HT1080 (cell line): Measurements from ENCODE around the gene PDRG1. TPM values are rescaled to one million over a fixed set of nuclear protein-coding genes. Genes with fewer than 3 reads are reported as not detected.
"Not testable (repeated sequence)": the region's sequence is repeated elsewhere in the genome, so short reads cannot be mapped to it uniquely, and the experiment has no call there.

ENCODE experiments used
- DNase-seq: peaks from one replicate; pipeline ENCODE4 v3.0.0-alpha.2; 2015; ENCODE audit warnings: low read depth
- total RNA-seq: library from RNA; depleted of rRNA; stranded (reverse); fragments of >200 nt; shearing (Covaris generic); gene quantifications from 2 replicates; pipeline ENCODE4 v1.2.3, GENCODE V29; 2014

Gene PDRG1
- total RNA-seq, 1 experiment from 2014 or later, result 10.6 TPM

DNA sequence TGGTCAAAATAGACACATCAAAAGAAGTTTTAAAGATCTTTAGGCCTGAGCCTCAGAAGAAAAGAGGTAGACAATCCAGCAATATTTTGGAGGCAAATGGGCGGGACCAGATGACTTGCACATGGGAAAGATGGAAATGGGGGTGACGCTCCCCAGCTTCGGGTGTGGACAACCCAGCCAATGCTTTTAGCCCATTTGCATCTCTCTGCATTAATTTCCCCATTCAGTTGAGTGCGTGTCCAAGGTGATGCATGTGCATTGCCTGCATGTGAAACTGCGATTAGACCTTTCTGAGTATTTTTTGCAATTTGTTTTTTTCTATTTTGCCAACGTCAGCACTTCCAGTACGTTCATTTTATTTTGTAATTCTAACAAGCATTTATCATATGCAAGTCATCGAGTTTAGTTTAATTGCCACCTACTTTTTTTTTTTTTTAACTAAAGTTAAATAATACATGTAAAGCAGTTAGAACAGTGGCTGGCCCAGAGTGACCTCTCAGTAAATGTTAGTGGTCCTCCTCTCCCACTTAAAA lies 24.2 kb downstream of the PDRG1 start:
- DNase-seq, result no peak

DNA sequence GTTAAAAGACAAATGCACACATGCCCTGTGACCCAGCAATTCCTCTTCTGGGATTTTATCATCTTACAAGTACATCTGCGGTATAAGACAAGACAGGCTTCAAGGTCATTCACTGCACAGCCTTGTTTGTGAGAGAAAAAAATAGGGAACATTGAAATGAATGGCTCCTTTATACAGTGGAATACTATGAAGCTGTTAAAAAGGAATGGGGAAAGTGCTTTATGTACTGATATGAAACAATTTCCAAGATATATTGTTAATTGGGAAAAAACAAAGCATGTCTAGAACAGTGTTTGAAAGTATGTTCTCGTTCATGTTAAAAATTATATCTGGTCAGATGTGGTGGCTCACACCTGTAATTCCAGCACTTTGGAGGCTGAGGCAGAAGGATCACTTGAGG lies 25.4 kb downstream of the PDRG1 start:
- no peak for DNase-seq

DNA sequence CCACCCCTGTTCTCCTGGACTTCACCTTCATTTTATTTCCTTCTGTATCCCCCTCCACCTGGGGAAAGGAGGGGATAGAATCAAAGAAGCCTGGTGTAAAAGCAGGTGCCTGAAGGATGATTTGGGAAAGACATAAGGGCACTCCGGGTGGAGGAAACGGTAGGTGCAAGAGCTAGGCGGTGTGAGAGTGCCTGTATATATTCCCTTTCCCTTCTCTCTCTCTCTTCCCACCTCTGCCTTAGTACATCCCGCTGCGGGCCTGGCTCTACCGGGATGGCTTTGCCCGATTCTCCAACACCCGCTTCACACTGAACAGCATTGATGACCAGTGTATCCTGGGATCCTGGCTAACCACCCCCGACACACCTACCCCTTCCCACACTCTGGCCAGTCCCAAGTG lies 26.2 kb downstream of the PDRG1 start:
- no peak for DNase-seq

DNA sequence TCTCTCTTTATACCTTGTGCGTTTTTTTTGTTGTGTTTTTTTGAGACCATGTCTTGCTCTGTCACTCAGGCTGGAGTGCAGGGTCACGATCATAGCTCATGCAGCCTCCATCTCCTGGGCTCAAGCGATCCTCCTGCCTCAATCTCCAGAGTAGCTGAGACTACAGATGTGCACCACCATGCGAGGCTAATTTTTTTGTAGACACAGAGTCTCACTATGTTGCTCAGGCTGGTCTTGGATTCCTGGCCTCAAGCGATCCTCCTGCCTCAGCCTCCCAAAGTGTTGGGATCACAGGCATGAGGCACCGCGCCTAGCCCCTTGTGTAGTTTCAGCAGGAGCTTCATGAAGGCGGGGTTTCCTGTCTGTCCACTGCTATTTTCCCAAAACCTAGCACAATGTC lies 27.3 kb downstream of the PDRG1 start:
- DNase-seq, result no peak

DNA sequence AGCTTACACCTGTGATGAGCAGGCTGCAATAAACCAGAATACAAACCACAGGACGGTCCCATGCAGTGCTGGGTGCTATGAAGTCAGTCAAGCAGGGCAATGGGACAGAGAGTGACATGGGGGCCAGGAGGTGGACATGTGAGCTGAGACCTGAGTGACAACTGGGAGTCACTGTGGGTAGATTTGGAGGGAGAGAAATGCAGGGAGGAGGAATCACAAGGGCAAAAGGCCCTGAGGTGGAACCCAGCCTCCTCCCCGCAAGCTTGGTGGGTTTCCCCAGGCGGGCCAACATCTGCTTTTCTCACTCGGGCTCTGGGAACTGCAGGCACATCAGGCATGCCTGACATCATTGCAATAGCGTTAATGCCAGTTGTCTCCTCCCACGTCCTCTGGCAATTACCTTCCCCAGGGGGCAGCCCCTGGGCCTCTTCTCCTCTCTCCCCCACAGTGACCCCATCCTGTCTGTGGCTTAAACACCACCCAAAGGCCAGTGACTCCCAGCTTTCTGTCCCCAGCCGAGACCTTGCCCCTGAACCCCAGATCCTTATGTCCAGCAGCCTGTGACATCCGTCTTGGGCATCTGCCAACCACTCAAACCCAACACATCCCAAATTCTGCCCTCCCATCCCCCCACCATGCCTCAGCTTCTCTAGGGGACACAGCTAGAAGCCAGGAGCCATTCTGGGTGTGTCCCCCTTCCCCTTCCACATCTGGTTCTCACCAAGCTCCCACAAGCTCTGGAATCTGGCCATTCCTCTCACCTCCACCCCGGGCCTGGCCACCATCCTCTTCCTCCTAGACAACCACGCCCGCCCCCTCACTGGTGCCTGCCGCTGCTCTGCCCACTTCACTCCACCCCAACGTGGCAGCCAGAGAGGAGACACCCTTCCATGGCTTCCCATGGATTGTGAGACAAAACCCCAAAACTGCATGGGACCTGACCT lies 28.2 kb downstream of the PDRG1 start:
- no peak for DNase-seq

DNA sequence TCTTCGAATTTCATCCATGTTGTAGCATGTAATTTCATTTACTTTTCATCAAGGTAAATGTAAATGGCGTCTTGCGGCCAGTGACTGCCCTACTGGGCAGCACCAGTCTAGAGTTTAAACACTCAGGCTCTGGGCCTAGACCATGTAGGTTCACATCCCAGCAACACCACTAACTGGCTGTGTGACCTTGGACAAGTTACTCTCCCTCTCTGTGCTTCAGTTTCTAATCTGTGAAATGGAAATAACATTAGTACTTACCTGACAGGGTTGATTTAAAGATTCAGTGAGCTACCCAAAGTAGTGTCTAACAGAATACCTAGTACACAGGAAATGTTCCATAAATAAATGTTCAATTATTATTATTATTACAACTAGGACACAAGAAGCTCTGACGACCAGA lies 29.3 kb downstream of the PDRG1 start:
- DNase-seq, result no peak

DNA sequence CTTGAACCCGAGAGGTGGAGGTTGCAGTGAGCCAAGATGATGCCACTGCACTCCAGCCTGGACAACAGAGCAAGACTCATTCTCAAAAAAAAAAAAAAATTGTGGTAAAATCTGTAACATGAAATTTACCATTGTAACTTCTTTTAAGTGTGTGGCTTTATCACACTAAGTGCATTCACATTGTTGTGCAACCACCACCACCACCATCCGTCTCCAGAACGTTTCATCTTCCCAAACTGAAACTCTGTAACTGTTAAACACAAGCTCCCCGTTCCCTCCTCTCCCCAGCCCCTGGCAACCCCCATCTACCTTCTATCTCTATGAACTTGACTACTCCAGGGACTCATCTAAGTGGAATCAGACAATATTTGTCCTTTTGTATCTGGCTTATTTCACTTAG lies 29.7 kb downstream of the PDRG1 start:
- DNase-seq, result no peak

DNA sequence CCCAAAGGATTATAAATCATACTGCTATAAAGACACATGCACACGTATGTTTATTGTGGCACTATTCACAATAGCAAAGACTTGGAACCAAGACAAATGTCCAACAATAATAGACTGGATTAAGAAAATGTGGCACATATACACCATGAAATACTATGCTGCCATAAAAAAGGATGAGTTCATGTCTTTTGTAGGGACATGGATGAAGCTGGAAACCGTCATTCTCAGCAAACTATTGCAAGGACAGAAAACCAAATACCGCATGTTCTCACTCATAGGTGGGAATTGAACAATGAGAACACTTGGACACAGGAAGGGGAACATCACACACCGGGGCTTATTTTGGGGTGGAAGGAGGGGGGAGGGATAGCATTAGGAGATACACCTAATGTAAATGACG lies 30.4 kb downstream of the PDRG1 start:
- DNase-seq, result not testable (repeated sequence)

DNA sequence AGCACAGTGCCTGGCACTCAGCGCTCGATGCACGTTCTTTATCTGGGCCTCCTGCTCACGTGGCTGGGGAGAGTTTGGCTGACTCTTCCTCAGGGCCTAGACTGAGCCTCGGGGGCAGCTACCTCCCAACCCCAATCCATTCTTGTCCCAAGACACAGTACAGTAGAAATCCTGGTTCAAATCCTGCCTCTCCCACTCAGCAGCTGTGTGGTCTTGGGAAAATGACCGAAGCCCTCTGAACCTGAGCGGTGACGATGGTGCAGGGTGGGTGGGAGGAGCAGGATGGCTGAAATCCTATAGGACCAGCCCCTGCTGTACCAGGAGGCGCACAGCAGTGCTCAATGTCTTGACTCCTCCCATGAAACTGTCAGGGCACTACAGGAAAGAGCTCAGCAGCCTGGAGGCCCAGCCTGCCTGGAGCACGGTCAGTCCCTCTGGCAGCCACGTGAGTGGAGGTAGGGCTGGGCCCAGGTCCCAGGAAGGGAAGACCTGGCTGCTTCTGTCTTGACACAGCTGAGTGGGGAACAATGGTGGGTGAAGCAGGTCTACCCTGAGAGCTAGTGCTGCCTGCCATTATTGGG lies 31.5 kb downstream of the PDRG1 start:
- DNase-seq, result no peak

DNA sequence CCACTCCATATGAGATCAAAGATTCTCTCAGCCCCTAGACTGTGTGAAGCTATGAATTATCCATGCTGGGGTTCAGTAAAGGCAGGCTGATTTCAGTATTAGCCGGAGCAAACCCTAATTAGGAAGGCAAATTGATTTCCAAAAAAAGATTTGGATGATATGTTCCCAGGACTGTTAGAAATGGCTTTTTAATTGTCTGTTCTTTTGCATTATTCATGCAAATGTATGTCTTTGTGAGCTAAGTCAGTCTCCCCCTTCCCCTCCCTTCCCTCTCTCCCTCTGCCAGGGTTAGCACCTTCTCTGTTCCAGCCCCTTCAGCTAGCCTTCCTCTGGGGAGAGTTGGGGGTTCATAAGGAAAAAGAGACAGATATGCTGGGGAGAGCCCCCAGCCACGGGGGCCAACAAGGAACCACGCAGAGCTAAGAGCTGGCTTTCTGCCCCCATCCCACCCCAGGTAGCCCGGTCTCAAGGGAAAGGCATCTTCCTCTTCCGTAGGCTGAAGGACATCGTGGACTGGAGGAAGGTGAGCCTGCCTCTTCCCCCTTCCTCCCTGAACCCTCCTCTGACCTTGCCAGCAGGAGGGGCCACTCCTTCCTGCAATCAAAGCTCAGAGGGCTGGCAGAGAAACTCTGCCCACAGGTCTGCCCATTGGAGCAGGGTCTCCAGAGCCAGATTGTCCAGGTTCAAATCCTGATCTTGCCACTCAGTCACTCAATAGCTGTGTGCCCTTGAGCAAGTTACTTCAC lies 32.3 kb downstream of the PDRG1 start:
- DNase-seq, result no peak

DNA sequence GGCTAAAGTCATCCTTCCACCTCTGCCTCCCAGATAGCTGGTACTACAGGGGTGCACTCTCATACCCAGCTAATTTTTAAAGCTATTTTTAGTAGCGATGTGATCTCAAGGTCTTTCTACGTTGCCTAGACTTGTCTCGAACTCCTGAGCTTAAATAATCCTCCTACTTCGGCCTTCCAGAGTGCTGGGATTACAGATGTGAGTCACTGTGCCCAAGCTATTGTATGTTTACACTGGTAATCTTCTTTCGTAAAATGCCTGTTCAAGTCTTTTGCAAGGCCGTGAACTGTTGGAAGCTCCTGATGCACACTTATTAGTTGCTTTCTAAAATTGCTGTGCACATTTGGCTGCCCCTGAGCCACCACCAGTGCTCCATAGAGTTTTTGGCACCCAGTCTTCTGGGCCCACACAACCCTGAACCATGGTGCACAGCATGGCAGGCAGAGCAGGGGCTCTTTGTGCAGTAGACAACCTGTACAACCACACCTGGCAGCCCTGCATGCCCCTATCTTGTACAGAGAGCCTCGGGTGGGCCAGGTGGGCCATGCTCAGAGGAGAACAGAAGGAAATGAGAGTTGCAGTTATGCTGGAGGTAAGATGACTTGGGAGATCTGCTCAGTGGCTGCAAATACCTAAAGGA lies 33.3 kb downstream of the PDRG1 start:
- no peak for DNase-seq

DNA sequence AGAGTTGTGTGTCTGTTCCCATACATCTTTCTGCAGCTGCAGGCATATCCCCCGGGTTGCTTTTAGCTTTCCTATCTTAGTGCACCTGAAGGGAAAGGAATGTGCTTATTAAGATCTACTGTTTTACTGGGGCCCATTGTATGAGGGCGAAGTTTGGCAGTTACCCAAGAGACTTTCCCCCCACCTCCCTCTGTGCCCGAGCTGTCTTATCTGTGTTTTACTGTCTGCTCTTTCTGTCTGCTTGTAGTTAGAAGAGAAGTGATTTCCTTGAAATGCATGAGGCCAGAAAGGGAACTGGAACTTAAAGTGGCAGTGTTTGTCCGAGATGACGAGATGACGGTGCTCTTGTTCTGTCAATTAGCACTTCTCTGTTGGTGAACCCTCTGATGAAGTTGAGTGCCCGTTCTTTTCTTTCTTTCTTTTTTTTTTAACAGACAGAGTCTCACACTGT lies 33.9 kb downstream of the PDRG1 start:
- DNase-seq, result not testable (repeated sequence)

DNA sequence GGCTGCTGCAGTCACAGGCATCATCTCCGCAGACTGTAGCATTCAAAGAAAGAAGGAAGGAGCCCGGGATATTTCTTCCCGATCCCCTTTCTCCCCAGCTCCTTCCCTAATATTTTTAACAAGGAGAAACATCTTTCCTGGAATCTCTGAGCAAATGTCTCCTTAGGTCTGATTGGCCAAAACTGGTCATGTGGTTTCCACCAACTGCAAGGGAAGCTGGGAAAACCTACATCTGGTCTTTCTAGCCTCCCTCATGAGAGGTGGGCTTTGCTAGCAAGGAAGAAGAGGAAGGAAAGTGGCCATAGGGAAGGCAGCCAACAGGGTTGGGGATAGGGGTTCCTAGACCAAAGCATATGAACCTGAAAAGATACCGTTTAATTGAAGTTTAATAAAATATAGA lies 35.1 kb downstream of the PDRG1 start:
- no peak for DNase-seq

DNA sequence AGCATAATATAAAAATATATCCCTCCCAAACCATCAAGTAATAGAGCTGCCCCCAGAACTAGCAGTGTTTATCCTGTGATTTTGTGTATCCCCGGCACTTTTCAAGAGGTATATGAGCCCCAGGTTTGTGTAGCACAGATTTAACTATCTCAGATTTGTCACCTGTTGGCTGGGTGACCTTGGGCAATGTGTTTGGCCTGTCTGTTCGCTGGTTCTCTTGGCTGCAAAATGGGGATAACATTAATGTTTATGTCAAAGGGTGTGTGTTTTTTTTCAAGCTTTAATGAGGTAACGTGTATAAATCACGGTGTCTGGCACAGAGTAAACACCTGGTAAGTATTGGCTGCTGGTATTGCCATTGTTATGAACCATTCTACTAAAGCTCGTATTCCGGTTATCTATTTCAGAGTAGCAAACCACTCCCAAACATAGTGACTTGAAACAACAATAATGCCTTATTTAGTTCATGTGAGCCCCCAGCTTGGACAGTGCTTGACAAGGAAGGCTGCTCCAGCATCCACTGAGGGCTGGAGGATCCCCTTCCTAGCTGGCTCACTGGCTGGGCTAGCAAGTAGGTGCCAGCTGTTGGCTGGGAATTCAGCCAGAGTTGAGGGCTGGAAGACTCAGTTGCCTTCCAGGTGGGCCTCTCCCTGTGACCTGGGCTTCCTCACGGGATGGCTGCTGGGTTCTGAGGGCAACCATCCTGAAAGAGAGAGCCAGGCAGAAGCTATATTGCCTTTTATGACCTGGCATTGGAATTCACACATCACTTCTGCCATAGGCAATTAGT lies 36.2 kb downstream of the PDRG1 start:
- no peak for DNase-seq

DNA sequence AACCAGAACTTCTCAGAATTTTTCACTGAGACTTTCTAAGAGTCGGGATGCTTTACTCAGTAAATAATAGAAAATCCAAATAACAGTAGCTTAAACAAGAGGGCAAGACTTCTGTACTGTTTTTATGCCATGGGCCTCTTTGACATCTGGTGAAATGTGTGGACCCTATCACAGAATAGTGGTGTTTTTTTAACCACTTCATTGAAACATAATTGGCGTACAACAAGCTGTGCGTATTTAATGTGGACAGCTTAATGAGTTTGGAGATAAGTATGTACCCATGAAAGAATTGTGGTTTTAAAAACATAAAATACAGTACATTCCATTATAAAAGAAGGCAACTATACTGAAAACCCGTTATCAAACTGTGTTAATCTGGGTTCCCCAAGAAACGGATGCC lies 37.7 kb downstream of the PDRG1 start:
- DNase-seq, result no peak

DNA sequence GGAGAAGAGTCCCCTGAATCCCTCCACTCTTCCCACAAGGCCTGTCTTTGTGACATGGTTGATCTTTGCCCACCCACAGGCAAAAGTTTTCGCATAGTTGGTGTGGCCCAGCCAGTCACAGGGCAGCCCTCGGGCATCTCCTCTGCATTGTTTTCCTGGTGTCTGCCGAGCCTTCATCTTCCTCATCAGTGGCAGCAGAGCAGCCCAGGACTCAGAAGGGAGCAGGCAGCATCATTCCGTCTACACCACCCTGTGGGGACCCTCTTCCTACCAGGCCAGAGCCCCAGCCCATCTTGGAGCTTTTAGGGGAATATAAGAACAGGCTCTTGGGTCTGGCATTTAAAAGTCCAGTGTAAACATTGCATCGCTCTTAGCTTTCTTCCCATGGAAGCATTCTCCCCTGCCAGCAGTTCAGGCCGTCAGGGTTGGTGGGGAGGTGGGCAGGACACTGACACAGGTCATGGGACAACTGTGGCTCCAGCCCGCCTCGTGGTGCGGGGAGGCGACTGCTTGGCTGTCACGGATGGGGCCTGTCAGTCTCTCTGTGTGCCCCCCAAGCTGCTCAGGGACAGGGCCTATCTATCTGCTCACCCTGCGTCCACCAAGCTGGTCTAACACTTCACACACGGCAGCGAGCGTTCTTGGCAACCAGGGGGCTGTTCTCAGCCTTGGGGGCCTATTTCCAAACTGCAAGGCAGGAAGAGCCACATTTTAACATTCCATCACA lies 38.3 kb downstream of the PDRG1 start:
- DNase-seq, result no peak

DNA sequence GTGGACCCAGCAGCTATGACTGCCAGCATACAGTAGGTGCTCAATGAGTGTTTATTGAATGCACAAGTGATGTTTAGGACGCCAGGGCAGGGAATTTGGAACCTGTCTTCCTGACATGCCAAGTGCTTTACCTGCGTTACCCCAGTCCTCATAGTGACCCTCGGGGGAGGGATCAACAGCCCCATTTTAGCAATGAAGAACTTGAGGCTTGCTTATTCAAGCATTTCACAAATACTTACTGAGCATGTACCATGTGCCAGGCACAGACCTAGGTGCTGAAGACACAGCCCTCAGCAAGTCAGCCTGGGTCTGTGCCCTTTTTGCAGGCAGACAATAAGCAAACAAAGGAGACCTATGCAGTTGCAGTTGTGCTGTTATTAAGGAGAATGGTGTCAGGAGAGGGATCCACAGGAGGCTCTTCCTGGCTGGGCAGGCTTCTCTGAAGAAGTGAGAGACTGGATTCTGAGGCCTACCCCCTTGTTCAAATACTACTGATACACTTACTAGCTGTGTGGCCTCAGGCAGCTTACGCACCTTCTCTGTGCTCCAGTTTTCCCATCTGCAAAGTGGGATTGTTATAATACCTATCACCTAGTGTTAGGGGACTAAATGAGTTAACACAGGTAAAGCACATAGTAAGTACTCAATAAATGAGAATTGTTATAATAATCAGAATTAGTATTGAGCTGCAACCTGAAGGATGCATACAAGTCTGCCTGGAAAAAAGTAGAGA lies 41.6 kb downstream of the PDRG1 start:
- DNase-seq, result no peak

DNA sequence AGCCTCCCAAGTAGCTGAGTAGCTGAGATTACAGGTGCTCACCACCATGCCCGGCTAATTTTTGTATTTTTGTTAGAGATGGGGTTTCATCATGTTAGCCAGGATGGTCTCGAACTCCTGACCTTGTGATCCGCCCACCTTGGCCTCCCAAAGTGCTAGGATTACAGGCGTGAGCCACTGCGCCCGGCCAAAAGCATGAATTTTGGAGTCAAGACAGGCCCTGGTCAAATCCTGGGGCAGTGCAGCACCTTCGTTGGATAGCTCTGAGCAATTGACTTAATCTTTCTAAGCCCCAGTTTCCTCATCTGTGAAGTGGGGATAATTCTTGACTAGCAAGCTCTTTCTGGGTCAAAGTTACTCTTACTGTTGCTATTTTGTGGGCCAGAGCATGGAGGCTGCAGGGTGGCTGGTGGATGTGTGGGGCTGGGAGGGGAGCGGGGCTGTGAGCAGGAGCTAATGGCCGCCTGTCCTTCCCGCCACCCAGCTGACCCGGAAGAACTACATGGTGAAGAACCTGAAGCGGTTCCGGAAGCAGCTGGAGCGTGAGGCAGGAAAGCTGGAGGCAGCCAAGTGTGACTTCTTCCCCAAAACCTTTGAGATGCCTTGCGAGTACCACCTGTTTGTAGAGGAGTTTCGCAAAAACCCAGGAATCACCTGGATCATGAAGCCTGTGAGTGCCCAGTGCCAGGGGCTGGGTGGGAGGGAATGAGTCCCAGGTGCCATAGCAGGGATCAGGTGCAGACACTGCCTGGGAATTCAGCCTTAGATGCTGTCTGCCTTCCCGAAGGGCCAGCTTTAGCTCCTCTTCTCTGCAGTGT lies 42.4 kb downstream of the PDRG1 start:
- no peak for DNase-seq
